Osteoblast (primary cell): Measurements from ENCODE around the gene CA14. TPM values are rescaled to one million over a fixed set of nuclear protein-coding genes. Genes with fewer than 3 reads are reported as not detected.
"Not testable (repeated sequence)": the region's sequence is repeated elsewhere in the genome, so short reads cannot be mapped to it uniquely, and the experiment has no call there.

Experiments used
- DNase-seq: peaks from one replicate; pipeline ENCODE4 v3.0.0; 2011; ENCODE audit warnings: low spot score, mixed read lengths; ENCODE audit not compliant: insufficient read length; ENCODE audit errors: missing footprints
- H2AFZ ChIP-seq: 2 replicates; pipeline ENCODE4 v1.6.0; 2011; ENCODE audit warnings: mild to moderate bottlenecking, low read length
- H3K27ac ChIP-seq: 2 replicates; pipeline ENCODE4 v1.5.1; 2011; ENCODE audit warnings: mild to moderate bottlenecking, low read depth, low read length, moderate library complexity
- H3K27me3 ChIP-seq: 2 replicates; pipeline ENCODE4 v1.6.0; 2012; ENCODE audit warnings: mild to moderate bottlenecking, control low read depth, inconsistent platforms, low read length, moderate library complexity; ENCODE audit not compliant: insufficient read depth
- H3K36me3 ChIP-seq: 2 replicates; pipeline ENCODE4 v1.5.1; 2011; ENCODE audit warnings: mild to moderate bottlenecking, low read length, control low read depth, moderate library complexity; ENCODE audit not compliant: insufficient read depth
- H3K4me1 ChIP-seq: 2 replicates; pipeline ENCODE4 v1.5.1; 2011; ENCODE audit warnings: mild to moderate bottlenecking, low read length, control low read depth, moderate library complexity; ENCODE audit not compliant: insufficient read depth
- H3K4me2 ChIP-seq: 2 replicates; pipeline ENCODE4 v1.6.0; 2011; ENCODE audit warnings: mild to moderate bottlenecking, low read length; ENCODE audit not compliant: insufficient read depth
- H3K4me3 ChIP-seq: fragments of 200-600 bp; sonication (generic); 3 replicates; pipeline ENCODE4 v1.5.1; 2012; ENCODE audit warnings: mild to moderate bottlenecking, low read length, inconsistent platforms; ENCODE audit not compliant: insufficient read depth
- H3K79me2 ChIP-seq: 2 replicates; pipeline ENCODE4 v1.6.0; 2012; ENCODE audit warnings: mild to moderate bottlenecking, low read length, control low read depth, inconsistent platforms; ENCODE audit not compliant: insufficient read depth
- H3K9me3 ChIP-seq: 2 replicates; pipeline ENCODE4 v1.5.1; 2011; ENCODE audit warnings: low read depth, low read length, control low read depth
- H4K20me1 ChIP-seq: 2 replicates; pipeline ENCODE4 v1.6.0; 2012; ENCODE audit warnings: mild to moderate bottlenecking, low read length, control low read depth; ENCODE audit not compliant: insufficient read depth
- total RNA-seq: library from RNA; depleted of rRNA; stranded (reverse); fragments of >200 nt; gene quantifications from 2 replicates; pipeline ENCODE4 v1.2.3, GENCODE V29; 2012
- TF ChIP-seq, protein P1 (sequence below): IDR thresholded peaks from 2 replicates; pipeline ENCODE4 v1.5.1; 2011; ENCODE audit warnings: mild to moderate bottlenecking, low read depth, low read length, moderate library complexity; ENCODE audit errors: extremely low read depth

Gene CA14
- total RNA-seq, 1 donor = not detected

DNA sequence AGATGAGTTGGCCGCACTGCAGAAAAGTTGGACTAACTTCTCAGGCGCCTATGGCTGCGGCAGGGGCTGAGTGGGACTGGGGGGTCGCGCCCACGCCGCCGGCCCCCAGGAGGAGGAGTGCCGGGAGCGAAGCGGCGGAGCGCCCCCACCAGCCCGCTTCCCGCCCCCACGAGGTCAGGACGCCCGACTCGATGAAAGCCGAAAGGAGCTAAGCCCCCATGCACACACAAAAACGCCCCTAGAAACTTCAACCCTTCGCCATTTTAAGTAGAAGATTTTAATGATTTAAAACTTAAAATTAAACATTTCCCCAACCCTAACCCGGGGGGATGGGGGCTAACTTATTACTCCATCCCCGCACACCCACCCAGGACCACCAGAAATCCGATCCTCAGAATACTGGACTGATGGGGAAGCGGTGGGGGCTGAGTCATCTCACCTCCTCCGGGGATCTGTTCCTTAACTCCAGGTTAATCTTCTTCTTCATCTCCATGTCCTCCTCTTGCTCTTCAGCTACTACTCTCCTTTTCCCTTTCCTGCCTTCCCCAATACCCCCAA lies 22.2 kb upstream of the CA14 start:
- TF ChIP-seq, protein P1, sequence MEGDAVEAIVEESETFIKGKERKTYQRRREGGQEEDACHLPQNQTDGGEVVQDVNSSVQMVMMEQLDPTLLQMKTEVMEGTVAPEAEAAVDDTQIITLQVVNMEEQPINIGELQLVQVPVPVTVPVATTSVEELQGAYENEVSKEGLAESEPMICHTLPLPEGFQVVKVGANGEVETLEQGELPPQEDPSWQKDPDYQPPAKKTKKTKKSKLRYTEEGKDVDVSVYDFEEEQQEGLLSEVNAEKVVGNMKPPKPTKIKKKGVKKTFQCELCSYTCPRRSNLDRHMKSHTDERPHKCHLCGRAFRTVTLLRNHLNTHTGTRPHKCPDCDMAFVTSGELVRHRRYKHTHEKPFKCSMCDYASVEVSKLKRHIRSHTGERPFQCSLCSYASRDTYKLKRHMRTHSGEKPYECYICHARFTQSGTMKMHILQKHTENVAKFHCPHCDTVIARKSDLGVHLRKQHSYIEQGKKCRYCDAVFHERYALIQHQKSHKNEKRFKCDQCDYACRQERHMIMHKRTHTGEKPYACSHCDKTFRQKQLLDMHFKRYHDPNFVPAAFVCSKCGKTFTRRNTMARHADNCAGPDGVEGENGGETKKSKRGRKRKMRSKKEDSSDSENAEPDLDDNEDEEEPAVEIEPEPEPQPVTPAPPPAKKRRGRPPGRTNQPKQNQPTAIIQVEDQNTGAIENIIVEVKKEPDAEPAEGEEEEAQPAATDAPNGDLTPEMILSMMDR = no peak
- H3K27me3 ChIP-seq = no peaks in the 10 kb centered on the region
- H3K4me1 ChIP-seq = peaks cover 16% of the 10 kb centered on the region
- H2AFZ ChIP-seq = peak overlapping the region; percentile 87
- H4K20me1 ChIP-seq = no peaks in the 10 kb centered on the region
- DNase-seq = peak; percentile 91
- peak overlapping the region; percentile 72 for H3K4me3 ChIP-seq
- H3K27ac ChIP-seq = peak overlapping the region; percentile 60
- H3K4me2 ChIP-seq = peak overlapping the region; percentile 99
- peaks cover 43% of the 10 kb centered on the region for H3K79me2 ChIP-seq
- no peaks in the 10 kb centered on the region for H3K9me3 ChIP-seq
- peaks cover 5% of the 10 kb centered on the region for H3K36me3 ChIP-seq

GRCh38 chr1:150235852-150236613 lies 21.5 kb upstream of the CA14 start, which contains the start of gene ANP32E:
Gene ANP32E (minus strand): TSS chr1:150236112. CDS start chr1:150235786, 326 bp downstream.
- peak; percentile 97 for DNase-seq
- TF ChIP-seq, protein P1 = no peak
- Histone ChIP-seq H3K4me3 (peak within 1 kb of the TSS; percentile 72), H2AFZ (peak within 1 kb of the TSS; percentile 96), H3K4me2 (peak within 1 kb of the TSS; percentile 99), H3K9me3 (no peaks in the 10 kb centered on the region), H3K36me3 (peaks cover 3% of the 10 kb centered on the region), H4K20me1 (no peaks in the 10 kb centered on the region), H3K79me2 (peaks cover 40% of the 10 kb centered on the region), H3K27me3 (no peaks in the 10 kb centered on the region), H3K4me1 (peaks cover 16% of the 10 kb centered on the region), H3K27ac (peak within 1 kb of the TSS; percentile 60)

DNA sequence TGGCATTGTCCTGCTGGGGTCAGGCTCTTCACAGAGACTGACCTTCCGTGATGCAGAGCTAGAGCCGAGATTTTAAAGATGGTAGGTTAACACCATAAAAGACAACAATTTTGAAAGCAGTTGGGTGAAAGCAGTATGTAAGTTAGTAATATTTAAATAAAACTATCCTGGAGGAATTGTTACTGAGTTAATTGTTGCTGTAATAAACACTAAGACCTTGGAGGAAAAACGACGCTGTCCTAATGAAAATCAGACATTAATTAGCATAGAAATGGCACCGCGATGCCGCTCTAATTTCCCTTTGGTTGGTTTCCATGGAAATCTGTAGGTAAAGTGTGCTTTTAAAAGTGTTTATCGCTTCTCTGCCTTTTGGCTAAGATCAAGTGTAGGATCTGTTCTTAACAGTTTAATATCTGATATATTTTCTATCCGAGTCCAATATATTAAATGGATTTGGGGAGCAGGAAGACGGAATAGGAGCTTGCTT lies 20.9 kb upstream of the CA14 start:
- TF ChIP-seq, protein P1 = no peak

DNA sequence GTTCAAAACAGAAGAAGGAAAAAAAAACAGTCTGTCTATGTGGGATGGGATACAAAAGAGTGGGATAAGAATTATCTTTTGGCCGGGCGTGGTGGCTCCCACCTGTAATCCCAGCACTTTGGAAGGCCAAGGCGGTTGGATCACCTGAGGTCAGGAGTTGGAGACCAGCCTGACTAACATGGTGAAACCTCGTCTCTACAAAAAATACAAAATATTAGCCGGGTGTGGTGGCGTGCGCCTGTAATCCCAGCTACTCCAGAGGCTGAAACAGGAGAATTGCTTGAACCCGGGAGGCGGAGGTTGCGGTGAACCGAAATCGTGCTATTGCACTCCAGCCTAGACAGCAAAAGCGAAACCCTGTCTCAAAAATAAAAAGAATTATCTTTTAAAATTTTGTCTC lies 20.4 kb upstream of the CA14 start:
- not testable (repeated sequence) for H3K27me3 ChIP-seq, H3K4me3 ChIP-seq, H3K36me3 ChIP-seq, DNase-seq, H2AFZ ChIP-seq, H4K20me1 ChIP-seq, H3K9me3 ChIP-seq
- Histone ChIP-seq H3K79me2 (peaks cover 31% of the 10 kb centered on the region), H3K4me1 (peaks cover 16% of the 10 kb centered on the region), H3K27ac (peak overlapping the region; percentile 60), H3K4me2 (peak overlapping the region; percentile 99)

More for the DNA sequence above, 20.9 kb upstream of the CA14 start:
- Histone ChIP-seq H3K4me1 (peaks cover 16% of the 10 kb centered on the region), H2AFZ (peak overlapping the region; percentile 96), H3K4me3 (peak overlapping the region; percentile 72), H3K27ac (peak overlapping the region; percentile 60), H3K9me3 (no peaks in the 10 kb centered on the region), H3K27me3 (no peaks in the 10 kb centered on the region), H3K36me3 (no peaks in the 10 kb centered on the region), H4K20me1 (no peaks in the 10 kb centered on the region), H3K4me2 (peak overlapping the region; percentile 99), H3K79me2 (peaks cover 34% of the 10 kb centered on the region)
- DNase-seq = peak; percentile 85
